HepG2 (cell line): ENCODE results near the gene ITIH3.

Experiments used
- NFYC ChIP-seq: IDR thresholded peaks from 2 replicates; pipeline ENCODE4 v1.6.1; 2016; ENCODE audit warnings: missing genetic modification reagents, missing compliant biosample characterization
- SMARCE1 ChIP-seq: fragments of 450-650 bp; IDR thresholded peaks from 2 replicates; pipeline ENCODE4 v1.6.1; 2017; ENCODE audit warnings: borderline replicate concordance
- TF ChIP-seq, protein P1 (sequence below): sonication (generic); formaldehyde crosslinking; IDR thresholded peaks from 2 replicates; pipeline ENCODE4 v1.8.0; 2022; ENCODE audit warnings: missing genetic modification reagents, mild to moderate bottlenecking, moderate library complexity, borderline replicate concordance

DNA sequence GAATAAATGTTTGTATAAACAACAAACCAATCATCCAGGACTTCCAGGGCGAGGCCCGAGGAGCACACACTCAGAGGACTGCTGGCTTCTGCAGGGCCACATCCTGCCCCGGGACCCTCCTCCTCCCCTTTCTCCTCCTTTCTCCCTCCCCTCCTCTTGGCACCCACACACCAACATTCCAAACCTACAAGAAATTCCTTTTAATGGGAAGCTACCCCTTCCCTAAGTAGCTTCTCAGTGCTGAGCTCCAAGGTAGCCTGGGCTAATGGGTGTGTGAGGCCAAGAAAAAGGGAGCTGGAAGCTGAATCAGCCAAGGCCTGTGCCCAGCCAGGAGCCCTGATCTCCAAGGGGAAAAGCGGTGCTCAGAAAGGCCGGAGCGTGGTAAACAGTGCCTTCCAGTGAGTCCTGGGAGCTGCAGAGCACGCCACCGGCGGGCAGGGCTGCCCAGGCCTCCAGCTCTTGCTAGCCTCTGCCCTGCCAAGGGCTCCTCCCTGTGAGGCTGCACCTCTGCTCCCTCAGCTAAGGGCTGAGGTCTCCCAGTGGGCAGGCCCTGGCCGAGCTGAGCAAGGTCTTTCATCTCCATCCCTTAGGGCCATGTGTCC, 3.9 kb downstream of the ITIH3 start:
- TF ChIP-seq SMARCE1 (no peak), NFYC (CRISPR knock-in tag) (no peak)
- TF ChIP-seq, protein P1, sequence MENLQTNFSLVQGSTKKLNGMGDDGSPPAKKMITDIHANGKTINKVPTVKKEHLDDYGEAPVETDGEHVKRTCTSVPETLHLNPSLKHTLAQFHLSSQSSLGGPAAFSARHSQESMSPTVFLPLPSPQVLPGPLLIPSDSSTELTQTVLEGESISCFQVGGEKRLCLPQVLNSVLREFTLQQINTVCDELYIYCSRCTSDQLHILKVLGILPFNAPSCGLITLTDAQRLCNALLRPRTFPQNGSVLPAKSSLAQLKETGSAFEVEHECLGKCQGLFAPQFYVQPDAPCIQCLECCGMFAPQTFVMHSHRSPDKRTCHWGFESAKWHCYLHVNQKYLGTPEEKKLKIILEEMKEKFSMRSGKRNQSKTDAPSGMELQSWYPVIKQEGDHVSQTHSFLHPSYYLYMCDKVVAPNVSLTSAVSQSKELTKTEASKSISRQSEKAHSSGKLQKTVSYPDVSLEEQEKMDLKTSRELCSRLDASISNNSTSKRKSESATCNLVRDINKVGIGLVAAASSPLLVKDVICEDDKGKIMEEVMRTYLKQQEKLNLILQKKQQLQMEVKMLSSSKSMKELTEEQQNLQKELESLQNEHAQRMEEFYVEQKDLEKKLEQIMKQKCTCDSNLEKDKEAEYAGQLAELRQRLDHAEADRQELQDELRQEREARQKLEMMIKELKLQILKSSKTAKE (CRISPR knock-in tag), result no peak
